WI38 (cell line): Measurements from ENCODE around the gene JPT1.

ENCODE experiments used
- H3K4me3 ChIP-seq: 2 replicates; pipeline ENCODE4 v1.5.1; 2011; ENCODE audit warnings: low read depth, mild to moderate bottlenecking, control low read depth, low read length
- CTCF ChIP-seq: IDR thresholded peaks from 2 replicates; pipeline ENCODE4 v1.5.1; 2012; ENCODE audit warnings: low read depth, mild to moderate bottlenecking, control low read depth, low read length

The JPT1 gene

GRCh38 chr17:75153780-75154194 is 525 bp downstream of the JPT1 start:
- H3K4me3 ChIP-seq: peak overlapping the region; percentile 77
- TF ChIP-seq CTCF: no peak

GRCh38 chr17:75152922-75153779 is 1.2 kb downstream of the JPT1 start:
- peak overlapping the region; percentile 77 for H3K4me3 ChIP-seq
- TF ChIP-seq CTCF: no peak

GRCh38 chr17:75152523-75152921 is 1.8 kb downstream of the JPT1 start:
- H3K4me3 ChIP-seq: peak overlapping the region; percentile 77
- no peak for TF ChIP-seq CTCF

GRCh38 chr17:75151930-75152329 is 2.4 kb downstream of the JPT1 start:
- no peak overlapping the region; the same call in 1 of the 2 replicates for H3K4me3 ChIP-seq
- no peak for TF ChIP-seq CTCF

- H3K4me3 ChIP-seq: no peak overlapping the region
- TF ChIP-seq CTCF: no peak
Observed at GRCh38 chr17:75147878-75148546, 6.3 kb downstream of the JPT1 start.

- TF ChIP-seq CTCF: no peak
- H3K4me3 ChIP-seq: no peak overlapping the region
Observed at GRCh38 chr17:75146592-75146991, 7.7 kb downstream of the JPT1 start.
